Peyer's patch (tissue), 4 donors: ENCODE data around the gene SLC16A12.

ENCODE experiments used
- POLR2A ChIP-seq, 2 donors: fragments of 450-650 bp; IDR thresholded peaks; one replicate each; pipeline ENCODE4 v1.5.1; 2017; ENCODE audit warnings: antibody characterized with exemption in 2 of 2, mild to moderate bottlenecking in 2 of 2, moderate library complexity in 2 of 2
- TF ChIP-seq, protein P1 (sequence below), 6 experiments: fragments of 450-650 bp in 4 of 6; fragments of 200-600 bp in 2 of 6; sonication (generic) in 1 of 6; IDR thresholded peaks; one replicate each; pipeline ENCODE4 v1.5.1; 2017 to 2019; ENCODE audit warnings: antibody characterized with exemption in 6 of 6, mild to moderate bottlenecking in 3 of 6, moderate library complexity in 1 of 6

DNA sequence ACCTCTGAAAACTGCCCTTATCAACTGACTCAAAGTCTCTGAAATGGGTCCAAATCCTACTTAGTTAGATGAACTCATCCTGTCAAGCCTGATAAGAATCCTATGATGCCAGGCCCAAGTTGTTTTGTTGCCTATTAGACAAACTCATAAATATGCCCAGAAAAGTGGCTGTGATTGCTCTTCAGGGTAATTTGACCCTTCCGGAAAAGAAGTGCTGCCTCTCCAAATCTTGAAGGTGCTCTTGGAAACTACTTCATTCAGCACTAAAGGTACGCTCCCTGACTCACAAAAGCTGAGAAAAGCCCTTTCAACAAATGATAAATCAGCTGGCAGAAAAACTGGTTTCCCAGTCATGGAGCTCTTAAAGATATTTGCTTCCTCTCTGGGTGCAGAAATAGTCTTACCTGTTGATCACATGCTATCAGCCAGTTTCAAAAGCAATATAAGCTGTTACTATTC lies 114.3 kb downstream of the SLC16A12 start:
- TF ChIP-seq, protein P1, sequence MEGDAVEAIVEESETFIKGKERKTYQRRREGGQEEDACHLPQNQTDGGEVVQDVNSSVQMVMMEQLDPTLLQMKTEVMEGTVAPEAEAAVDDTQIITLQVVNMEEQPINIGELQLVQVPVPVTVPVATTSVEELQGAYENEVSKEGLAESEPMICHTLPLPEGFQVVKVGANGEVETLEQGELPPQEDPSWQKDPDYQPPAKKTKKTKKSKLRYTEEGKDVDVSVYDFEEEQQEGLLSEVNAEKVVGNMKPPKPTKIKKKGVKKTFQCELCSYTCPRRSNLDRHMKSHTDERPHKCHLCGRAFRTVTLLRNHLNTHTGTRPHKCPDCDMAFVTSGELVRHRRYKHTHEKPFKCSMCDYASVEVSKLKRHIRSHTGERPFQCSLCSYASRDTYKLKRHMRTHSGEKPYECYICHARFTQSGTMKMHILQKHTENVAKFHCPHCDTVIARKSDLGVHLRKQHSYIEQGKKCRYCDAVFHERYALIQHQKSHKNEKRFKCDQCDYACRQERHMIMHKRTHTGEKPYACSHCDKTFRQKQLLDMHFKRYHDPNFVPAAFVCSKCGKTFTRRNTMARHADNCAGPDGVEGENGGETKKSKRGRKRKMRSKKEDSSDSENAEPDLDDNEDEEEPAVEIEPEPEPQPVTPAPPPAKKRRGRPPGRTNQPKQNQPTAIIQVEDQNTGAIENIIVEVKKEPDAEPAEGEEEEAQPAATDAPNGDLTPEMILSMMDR (IDR thresholded peaks at IDR 0.05): no peak
- TF ChIP-seq POLR2A (IDR thresholded peaks at IDR 0.05): no peak
